Activated CD4-positive, alpha-beta T cell treated with anti-CD3 and anti-CD28 coated beads, Interleukin-2, Interleukin-6, amounts not matched to agents 100 ng/mL and 50 ng/mL, durations not matched to agents 16 hours and 8 hours (primary cell): ENCODE measurements around the gene UTP4.
"Not testable (repeated sequence)": the region's sequence is repeated elsewhere in the genome, so short reads cannot be mapped to it uniquely, and the experiment has no call there.

Experiments
- DNase-seq: peaks from one replicate; pipeline ENCODE4 v3.0.0-alpha.2; 2020

Gene UTP4

DNA sequence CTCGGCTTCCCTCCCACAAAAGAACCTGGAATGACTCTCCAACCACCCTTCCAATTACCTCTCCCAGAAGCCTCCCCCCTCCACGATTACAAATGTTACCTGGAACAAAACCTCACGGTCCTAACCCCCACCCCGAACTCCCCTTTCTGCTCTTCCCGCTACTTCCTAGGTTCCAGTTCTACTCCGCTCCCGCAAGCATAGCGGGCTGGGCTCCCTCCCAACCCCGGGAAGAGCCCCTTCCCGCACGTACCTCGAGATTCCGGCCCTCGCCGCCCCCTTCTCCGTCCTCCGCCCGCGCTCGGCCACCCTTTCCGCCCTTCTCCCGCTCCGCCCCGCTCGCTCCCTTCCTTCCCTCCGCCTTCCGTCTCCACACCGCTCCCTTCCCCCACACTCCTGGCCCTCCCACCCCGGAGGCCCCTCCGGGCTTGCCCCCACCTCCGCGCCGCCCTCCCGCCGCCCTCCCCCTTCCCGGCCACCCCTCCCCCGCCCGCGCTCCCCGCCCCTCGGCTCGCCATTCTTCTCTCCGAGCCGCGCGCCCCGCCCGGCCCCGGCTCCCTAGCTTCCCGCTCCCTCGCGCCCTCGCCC lies 518 bp upstream of the UTP4 start:
- DNase-seq = peak; percentile 87

DNA sequence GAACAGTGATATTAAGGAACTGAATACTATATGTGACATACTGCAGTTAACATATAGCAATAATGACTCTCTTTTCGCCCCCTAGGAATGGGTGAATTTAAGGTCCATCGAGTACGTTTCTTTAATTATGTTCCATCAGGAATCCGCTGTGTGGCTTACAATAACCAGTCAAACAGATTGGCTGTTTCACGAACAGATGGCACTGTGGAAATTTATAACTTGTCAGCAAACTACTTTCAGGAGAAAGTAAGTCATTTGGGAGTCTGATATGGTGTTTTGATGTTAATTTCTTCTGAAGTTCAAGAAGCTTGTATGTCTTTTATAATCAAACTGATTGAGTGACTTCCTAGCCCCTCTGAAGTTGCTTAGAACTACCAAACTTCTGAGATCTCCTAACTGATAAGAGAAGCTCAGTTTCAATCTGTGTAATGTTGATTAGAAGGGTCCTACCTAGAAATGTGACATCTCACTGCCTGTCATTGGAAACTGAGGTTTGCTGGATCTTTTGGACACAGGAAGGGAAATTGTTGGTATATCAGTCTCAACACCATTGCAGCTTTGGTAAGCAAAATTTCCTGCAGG lies 1.0 kb downstream of the UTP4 start:
- peak; percentile 27 for DNase-seq

DNA sequence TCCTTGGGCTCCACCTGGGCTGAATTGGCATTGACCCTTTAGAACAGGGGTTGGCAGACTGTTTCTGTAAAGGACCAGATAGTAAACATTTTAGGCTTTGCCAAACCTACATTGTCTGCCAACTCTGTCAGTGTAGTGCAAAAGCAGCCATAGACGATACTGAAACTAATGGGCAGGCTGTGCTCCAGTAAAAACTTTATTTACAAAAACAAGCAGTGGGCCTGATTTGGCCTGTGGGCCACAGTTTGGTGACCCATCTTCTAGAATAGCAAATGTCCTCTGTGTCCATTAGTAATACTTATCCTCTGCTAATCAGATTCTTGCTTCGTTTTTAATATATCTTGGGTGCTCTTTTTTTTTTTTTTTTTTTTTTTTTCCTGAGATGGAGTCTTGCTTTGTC lies 6.2 kb downstream of the UTP4 start:
- DNase-seq = no peak

DNA sequence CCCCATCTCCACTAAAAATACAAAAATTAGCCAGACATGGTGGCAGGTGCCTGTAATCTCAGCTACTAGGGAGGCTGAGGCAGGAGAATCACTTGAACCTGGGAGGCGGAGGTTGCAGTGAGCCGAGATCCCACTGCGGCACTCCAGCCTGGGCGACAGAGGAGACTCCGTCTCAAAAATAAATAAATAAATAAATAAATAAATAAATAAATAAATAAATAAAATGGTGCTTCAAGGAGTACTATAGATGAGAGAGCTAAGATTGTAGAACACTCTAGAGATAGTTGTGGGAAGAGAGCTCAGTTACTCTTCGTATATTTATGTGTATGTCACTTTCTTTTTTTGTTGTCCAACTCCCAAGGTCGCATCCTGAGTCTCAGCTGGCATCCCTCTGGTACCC lies 7.0 kb downstream of the UTP4 start:
- DNase-seq = not testable (repeated sequence)

DNA sequence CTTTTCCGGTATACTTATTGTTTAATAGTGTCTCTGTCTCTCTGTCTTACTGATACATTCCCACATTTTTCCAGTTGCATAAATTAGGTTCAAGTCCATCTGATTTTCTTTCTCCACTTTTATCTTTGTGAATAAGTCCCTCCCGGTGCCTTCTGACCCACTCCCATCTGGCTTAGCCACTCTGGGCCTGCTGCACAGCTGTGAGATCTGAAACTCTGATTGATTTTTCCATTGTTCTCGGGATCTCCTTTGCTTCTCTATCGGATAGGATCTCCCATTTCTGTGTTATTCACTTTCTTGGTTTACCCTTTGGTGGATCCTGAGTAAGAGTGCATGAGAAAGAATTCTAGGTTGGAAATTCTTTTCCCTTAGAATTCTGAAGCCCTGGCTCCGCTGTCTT lies 8.6 kb downstream of the UTP4 start:
- no peak for DNase-seq

DNA sequence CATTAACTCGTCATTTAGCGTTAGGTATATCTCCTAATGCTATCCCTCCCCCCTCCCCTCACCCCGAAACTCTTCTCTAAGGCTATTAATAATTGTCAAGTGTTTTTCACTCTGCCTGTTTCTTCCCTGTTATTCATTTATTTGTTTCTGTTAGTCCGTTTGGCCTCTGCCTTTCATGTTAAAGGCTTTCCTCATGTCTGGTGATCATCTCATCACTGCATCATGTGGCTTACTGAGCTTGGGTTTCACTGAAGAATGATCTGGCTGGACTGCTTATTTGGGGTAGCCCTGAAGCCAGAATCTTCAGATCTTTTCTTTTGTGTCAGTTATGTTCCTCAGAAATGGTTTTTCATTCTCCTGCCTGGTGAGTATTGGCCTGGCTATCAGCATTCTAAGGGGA lies 9.5 kb downstream of the UTP4 start:
- DNase-seq = no peak

DNA sequence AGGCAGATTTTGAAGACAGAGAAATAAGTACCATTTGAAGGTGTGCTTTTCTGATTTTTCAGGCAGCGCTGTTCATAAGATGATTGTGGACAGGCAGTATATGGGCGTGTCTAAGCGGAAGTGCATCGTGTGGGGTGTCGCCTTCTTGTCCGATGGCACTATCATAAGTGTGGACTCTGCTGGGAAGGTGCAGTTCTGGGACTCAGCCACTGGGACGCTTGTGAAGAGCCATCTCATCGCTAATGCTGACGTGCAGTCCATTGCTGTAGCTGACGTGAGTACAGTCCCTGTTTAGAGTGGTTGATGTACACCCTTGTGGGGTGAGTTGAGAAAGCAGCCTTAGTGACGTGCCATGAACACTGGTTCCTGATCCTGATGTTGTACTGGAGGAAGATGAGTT lies 10.7 kb downstream of the UTP4 start:
- no peak for DNase-seq

DNA sequence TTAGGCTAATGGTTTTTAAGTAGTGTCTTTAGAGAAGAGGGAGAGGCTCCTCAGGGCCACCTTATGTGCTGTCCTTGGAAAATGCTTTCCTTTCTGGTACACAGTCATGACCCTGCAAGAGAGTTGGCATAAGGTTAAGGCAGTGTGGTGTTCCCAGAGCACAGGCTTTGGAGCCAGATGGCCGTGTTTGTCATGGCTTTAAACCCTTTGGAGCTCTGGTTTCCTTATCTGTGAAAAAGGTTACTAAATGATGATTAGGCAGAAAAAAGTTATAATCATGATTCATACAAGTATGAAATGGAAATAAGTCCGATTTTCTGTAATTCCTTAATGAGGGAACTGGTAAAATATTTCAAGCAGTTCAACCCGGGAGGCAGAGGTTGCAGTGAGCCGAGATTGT lies 13.2 kb downstream of the UTP4 start:
- DNase-seq = no peak

DNA sequence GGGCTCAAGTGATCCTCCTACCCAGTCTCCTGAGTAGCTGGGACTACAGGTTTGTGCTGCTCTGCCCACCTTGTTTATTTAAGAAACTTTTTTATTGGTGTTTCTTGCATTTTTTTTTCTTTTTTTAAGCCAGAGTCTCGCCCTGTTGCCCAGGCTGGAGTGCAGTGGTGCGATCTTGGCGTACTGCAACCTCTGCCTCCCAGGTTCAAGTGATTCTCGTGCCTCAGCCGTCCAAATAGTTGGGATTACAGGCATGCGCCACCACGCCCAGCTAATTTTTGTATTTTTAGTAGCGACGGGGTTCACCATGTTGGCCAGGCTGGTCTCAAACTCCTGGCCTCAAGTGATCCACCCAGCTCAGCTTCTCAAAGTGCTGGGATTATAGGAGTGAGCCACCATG lies 17.2 kb downstream of the UTP4 start:
- DNase-seq = not testable (repeated sequence)

DNA sequence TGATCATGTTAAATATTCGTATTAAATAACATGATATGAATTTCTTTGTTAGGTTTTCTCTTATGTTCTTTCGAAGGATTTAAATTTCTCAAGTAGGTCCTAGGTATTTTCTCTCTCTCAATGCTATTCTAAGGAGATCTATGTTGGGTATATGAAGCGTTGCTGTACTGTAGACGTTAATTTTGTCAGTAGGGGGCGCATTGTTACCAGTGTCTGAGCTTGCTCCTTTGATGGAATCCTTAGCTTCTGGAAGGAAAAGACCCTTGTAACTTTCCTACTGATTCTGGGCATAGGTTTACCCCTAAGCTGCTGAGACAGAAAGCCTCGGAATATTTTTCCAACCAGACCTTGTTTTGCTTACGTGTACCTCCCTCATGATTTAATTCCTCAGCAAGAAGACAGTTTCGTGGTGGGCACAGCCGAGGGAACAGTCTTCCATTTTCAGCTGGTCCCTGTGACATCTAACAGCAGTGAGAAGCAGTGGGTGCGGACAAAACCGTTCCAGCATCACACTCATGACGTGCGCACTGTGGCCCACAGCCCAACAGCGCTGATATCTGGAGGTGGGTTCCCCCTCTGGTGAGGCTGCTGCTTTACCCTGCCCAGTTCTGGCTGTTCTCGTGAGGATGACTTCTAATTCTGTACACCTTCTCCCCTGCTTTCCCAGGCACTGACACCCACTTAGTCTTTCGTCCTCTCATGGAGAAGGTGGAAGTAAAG lies 17.9 kb downstream of the UTP4 start:
- peak; percentile 70 for DNase-seq

DNA sequence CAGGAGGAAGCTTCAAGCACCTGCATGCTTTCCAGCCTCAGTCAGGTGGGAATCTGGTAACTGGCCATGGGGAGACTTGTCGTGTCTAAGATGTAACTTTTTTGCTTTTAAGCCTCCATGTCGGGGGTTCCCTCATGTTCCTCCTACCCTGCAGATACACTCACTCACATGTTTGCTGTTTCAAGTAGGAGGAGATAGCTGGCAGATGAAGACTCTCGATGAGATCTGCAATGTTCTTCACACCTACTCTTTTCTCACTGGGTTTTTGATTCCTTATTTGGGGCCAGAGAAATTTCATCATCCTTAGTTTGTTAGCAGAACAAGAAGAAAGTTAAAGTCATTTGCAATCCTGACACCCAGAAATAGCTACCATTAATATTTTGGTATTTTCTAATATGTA lies 24.7 kb downstream of the UTP4 start:
- no peak for DNase-seq

DNA sequence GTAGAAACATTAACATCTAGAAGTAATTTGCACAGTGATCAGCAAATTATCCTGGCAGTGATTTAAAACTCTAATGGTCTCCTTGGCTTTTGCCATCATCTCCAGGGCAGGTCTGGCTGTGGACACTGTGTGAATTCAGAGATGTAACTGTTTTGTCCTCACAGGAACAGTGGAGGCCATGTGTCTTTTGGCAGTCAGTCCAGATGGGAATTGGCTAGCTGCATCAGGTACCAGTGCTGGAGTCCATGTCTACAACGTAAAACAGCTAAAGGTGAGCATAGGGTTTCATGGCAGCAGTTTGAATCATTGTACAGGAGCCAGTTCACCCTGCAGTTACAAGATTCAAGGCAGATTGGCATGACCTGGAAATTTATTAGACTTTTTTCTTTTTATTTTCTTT lies 27.7 kb downstream of the UTP4 start:
- DNase-seq = no peak

DNA sequence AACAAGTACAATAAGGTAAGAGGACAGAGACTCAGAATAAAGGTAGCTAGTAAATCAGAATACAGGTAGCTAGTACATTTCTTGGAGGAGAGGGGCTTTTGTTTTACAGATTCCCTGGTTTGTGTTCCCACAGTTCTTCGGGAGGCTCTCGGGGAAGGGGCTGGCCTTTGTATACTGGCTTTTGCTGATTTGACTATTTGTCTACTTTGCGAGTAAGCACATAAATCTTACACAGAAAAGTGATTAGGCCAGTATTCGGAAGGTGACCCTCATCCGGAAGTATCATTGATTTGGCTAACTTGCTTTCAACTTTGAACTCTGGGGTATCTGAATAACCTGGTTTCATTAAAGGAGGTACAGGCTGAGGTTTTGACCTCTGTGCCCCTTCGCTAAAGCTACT lies 33.1 kb downstream of the UTP4 start:
- DNase-seq = no peak

DNA sequence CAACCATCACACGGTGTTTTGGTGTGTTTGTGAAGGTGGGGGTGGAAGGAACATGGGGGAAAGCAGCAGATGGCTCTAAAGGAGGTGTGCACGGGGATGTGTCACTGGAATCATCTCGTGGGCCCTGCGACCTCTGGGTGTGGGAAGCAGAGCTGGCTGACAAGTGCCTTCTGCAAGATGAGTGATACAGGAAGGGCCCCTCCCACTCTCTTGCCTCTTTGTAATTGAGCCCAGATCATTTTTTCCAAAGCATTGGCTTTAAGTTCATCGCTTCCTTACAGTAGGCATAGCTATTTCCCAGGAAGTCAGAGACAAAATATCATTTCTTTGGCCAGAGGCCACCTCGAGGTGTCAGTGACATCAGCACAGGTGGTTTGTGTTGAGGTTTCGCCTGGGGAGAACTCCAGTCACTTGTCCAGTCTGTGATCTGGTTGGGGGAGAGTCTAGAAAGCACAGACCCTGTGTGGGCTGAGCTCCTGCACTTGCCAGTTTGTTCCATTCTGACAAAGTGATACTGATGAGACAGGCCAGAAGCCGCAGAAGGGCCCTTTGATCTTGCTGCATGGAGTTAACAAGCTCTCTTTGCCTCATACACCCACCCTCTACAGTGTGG lies 33.9 kb downstream of the UTP4 start:
- peak; percentile 83 for DNase-seq

DNA sequence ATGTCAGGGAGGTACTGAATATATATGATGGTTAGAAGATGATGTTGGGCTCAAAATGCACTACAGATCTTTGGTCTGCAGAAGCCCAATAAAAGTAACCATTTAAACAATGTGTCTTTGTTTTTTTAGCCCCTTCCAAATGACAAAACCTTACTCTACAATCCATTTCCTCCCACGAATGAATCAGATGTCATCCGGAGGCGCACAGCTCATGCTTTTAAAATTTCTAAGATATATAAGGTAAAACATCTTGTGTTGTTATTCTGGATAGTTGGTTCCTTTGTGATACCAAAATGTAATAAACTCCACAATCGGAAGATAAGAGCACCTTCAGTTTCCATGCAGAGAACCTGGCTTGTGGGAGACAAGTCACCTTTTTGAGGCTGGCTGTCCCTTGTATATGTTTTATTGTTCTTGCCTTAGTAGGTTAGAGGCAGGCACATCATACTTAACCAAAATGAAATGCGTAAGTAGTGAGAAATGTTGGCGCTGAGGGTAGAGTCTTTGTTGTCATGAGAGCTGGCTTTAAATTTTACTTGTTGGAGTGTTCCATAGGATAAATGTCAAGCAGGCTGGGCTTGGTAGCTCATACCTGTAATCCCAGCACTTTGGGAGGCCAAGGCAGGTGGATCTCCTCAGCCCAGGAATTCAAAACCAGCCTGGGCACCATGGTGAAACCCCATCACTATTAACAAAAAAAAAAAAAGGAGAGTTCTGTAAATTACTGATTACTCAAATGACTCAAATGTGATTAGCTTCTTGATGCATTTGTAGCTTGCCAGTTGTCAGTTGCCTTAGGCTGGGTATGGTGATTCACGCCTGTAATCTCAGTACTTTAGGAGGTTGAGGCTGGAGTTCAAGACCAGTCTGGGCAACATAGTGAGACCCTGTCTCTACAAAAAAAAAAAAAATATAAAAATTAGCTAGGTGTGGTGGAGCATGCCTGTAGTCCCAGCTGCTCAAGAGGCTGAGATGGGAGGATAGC lies 34.8 kb downstream of the UTP4 start:
- peak; percentile 30 for DNase-seq

DNA sequence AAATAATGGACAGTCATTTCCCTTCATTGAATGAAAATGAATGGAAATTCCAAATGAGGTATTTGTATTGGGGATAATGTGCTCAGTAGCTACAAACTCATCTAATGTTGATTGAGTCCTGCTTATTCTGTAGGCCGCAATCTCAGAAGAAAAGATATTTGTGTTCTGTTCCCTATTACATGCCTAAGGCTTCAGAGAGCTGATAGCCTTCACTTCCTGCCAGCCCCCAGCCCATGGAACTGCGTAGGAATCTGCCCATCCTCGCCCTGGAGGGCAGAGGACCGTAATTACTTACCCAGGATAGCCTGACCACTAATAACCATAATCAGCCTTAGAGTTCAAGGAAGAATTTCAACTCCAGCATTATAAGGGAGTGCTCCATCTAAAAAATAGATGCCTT lies 36.6 kb downstream of the UTP4 start:
- DNase-seq = no peak

DNA sequence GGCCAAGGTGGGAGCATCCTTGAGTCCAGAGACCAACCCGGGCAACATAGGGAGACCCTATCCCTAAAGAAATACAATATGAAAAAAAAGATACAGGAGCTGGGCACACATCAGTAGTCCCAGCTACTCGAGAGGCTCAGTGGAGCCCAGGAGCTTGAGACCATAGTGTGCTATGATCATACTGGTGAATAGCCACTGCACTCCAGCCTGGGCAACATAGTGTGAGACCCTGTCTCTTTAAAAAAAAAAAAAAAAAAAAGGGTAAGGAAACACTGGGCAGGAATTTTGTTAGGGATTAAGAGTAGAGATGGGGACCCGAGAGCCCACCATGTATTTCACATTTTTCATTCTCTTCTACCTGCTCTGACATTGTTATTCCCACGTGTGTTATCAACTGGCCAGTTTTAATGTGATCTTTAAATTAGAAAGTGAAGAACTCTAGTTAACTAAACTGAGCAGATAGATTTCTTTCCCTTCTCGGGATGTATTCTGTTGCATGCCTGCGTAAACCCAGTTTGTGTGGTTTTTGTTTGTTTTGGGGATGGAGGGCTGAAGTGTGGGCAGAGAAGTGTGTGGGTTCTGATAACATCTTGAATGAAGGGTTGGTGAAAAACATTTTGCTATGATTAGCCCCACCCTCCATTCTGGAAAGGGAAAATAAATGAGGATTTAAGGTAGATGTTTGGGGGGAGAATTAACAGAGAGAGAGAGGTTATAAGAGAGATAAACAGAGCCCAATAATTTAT lies 37.3 kb downstream of the UTP4 start:
- no peak for DNase-seq

DNA sequence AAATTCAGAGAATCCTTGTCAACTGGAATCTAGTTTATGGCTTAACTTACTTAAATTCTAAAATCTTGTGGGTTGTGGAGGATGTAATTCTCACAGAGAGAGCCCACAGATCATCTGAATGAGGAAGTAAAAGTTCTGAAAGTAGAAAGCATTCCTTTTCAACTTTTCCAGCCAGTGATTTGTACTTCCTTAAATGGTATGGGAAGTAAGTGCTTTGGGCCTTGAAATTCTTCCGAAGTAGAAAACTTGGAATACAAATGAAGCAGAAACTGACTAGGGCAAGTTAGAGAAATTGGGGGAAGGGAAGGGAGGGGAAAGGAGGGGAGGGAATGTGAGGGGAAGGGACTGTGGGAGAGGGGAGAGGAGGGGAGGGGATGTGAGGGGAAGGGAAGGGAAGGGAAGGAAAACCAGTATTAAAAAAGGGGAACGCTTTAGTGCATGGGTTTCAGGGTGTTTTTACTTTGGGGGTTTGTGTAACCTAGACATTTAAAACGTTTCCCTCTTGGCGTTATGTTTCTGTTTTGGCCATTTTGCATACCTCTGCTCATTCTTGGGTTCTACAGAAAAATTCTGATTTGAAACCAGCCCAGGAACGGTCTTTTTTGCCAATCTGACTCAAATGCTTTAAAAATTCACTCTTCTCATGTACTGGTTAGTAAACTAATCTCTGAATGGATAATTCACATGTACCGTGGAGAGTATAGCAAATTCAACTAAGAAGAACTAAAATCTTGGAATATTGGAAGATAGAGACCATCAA lies 39.1 kb downstream of the UTP4 start:
- no peak for DNase-seq

DNA sequence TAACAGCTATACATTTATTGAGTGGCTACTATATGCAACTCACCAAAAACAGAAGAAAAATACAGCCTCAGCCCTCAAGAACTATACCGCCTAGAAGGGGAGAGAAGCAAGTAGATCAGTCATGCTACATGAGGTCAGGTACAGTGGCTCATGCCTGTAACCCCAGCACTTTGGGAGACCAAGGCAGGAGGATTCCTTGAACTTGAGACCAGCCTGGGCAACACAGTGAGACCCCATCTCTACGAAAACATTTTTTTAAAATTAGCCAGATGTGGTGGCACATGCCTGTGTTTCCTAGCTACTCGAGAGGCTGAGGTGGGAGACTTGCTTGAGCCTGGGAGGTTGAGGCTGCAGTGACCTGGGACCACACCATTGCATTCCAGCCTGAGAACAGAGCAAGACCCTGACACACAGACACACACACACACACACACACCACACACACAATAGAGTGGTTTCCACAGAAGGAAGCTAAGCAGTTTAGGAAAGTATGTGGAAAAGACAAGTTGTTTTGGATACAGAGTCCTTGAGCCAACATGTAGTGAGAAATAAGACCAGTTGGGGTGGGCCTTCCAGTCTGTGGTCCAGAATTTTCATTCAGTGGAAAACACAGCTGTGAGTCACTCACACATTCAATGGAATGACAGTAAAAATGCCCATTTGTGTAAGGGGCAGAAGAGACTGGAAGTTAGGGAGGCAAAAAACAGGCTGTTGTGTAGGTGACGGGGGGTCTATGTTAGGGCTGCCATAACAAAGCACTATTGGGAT lies 43.8 kb downstream of the UTP4 start:
- no peak for DNase-seq

DNA sequence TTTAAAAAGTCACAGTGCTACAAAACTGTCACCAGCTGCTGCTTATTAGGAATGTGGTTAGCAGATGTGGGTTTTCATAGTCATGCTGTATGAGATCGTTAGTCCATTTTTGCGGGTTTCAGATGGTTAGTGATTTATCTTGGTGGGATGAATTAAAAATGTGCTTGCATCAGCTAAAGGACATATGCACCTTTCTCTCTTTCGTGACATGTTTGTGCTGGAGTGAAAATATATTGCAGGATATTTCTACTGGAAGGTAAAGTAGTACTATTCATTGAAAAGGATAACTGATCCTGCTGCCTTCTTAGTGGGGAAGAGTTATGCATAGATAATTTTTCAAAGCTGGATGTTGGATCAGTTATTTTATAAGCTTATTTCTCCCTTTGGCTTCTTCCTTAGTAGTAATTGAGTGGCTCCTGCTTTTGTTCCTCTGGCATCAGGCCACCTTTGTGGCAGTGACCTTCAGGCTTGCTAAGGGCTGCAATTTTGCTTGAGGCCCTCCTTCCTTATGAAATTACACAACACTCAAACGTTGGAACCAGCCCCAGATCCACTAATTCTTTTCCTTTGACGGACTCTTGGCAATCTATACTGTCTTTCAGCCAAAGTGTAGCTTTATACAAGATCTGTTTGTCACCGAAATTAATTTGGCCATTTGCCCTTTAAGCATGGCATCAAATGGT lies 47.0 kb downstream of the UTP4 start:
- DNase-seq = peak; percentile 14
